ENCODE measurements around the gene MORN5.

The MORN5 gene

GRCh38 chr9:122125158-122125508 is 34.6 kb upstream of the MORN5 start:
- DNase-seq (ENCODE audit: low read depth): peak; percentile 50

DNA sequence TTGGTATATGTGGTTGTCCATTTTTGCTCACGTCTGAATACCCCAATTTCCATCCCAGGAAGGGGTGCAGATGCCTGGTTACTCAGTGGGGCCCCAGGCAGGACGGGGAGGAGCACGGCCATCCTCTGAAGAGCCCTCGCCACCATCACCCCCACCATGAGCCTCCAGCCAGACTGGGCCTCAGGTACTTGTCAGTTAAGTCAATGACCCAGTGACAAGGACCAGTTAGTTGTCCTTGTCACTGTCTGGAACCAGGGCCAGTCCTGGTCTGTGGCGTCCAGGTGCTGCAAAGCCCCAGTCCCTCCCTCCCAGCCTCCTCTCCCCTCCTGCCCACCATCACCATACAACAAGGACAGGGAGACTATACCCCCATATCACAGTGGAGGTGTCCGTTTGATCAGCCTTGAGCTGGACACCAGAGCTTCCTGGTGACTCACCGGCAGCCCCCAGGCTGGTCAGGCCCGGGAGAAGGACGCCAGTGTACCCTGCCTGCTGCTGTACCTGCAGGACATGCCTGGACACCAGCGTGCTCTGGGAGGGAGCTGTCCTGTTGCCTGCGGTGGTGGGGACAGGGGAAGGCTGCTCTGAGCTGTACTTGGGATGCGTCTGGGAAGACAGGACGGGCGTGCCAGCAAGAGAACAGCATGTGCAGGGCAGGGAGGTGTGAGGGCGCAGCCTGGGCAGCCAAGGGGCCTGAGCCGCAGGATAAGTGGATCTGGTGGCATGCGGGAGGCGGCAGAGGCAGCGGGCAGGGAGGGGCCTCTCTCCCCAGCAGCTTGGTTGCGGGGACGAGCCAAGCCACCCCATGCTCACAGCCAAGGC is 34.0 kb upstream of the MORN5 start:
- DNase-seq (ENCODE audit: low read depth): no peak

DNA sequence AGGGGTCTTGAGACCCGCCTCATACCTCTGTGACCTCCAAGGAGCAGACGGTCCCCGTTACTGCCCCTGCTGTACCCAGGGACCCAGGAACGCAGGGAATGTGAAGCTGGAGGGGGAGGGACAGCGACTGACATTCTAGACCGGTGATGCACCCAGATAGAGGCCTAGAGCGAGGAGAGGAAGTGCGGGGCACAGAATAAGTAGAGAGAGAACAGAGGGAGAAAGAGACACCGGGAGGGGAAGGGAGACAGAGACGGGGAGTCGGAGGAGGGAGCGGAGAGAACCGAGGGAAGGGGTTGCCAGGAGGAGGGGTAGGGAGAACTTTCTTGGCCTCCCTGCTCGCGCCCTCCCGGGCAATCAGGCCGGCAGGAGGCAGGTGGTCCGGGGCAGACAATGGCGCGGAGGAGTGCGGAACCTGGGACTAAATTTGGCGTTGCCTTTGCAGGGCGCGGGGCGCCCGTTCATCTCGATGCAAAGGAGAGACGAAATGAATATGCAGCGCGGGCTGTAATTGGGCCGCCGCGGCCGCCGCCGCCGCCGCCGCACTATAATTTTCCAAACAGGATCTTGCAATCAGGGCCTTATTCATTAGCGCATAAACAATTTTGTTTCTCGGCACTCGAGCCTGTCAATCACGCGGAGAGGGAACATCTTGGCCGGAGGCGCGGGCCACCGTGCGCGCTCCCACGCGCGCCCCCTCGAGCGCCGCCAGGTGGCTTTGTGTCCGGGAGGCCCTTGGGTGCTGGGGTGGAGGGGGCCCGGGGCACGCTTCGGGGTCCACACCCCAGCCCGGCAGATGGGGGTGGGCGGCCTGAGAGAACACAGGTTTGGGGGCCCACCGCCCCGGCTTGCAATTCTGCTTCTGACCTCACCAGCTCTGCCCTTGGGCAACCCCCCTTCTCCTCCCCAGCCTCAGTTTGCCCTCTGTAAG is 33.1 kb upstream of the MORN5 start:
- no peak for DNase-seq (ENCODE audit: low read depth)

GRCh38 chr9:122127396-122127798 is 32.3 kb upstream of the MORN5 start:
- DNase-seq (ENCODE audit: low read depth): no peak

- DNase-seq (ENCODE audit: low read depth): no peak
Observed at GRCh38 chr9:122128007-122128968, 31.4 kb upstream of the MORN5 start.

DNA sequence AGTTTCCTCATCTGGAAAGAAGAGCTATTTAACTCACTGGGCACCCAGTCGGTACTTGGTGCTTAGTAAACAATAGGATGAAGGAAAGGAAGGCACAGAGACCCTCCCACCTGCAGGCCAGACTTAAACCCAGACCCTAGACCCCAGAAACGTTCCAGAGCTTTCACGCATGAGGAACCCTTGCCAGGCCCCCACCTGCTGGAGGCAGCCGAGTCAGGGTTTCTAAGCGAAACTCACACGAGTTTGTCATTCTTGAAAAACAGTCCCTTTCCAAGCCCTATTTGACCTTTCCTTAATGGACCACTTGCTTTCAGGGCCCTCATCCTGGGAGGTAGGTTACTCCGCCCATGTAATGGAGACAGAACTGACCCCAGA is 30.8 kb upstream of the MORN5 start:
- DNase-seq (ENCODE audit: low read depth): no peak

DNA sequence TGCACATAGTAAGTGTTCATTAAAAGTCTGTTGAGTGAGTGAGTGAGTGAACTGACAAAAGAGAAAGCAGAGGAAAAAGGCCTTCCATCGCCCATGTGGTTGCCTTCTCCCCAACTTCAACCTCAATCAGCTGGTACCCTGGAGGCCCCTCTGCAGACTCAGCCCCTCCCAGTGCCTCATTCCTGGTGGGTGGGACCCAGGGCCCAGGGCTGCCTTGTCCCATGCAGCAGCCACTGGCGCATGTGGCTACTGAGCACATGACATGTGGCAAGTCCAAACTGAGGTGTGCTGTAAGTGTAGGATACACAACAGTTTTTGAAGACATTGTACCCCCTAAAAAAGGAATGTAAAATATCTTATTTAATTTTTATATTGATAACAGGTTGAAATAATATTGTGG is 29.7 kb upstream of the MORN5 start:
- no peak for DNase-seq (ENCODE audit: low read depth)

DNA sequence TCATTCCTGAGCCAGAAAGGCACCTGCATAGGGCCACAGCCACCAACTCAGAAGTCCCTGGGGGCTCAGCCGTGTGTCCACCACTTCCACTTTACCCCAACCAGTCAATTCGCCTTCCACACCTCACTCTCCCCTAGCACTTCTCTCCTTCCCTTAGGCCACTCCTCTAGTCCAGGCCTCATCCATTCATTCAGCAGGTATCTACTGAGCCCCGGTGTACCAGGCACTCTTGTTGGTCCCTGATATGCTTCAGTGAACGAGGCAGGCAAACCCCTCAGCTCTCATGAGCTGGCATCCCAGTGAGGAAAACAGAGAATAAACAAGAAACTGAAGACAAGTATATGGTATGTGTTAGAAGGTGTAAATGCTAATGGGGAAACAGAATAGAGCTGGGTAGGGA is 28.9 kb upstream of the MORN5 start:
- DNase-seq (ENCODE audit: low read depth): no peak

DNA sequence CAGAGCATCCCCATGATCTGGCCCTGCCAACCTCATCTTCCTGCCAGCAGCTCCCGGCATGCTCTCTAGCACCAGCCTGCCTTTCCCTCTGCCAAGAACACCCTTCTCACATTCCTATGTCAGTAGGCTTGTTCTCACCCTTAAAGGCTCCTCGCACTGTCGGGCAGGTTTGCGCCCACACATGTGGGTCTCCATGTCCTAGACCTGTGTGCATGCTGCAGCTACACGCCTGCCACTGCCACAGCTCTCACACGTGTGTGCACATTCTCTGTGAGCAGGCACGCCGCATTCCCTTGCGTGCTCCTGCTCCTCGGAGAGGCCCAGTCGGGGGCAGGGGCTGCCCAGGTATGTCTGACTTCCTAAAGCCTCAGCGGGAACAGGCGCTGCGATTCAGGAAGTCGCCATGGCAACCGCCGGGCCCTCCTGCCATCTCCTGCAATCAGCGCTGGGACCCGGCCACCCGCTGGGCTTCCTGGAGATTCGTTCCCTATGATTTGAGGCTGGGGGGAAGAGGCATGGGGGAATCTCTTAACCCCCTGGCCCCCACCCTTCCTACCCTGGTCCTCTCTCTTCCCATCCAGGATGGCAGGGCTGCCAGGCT is 28.2 kb upstream of the MORN5 start:
- no peak for DNase-seq (ENCODE audit: low read depth)

GRCh38 chr9:122132539-122132938 is 27.2 kb upstream of the MORN5 start:
- no peak for DNase-seq (ENCODE audit: low read depth)

GRCh38 chr9:122133263-122133983 is 26.3 kb upstream of the MORN5 start:
- DNase-seq (ENCODE audit: low read depth): no peak

- no peak for DNase-seq (ENCODE audit: low read depth)
Observed at GRCh38 chr9:122133984-122134535, 25.6 kb upstream of the MORN5 start.

DNA sequence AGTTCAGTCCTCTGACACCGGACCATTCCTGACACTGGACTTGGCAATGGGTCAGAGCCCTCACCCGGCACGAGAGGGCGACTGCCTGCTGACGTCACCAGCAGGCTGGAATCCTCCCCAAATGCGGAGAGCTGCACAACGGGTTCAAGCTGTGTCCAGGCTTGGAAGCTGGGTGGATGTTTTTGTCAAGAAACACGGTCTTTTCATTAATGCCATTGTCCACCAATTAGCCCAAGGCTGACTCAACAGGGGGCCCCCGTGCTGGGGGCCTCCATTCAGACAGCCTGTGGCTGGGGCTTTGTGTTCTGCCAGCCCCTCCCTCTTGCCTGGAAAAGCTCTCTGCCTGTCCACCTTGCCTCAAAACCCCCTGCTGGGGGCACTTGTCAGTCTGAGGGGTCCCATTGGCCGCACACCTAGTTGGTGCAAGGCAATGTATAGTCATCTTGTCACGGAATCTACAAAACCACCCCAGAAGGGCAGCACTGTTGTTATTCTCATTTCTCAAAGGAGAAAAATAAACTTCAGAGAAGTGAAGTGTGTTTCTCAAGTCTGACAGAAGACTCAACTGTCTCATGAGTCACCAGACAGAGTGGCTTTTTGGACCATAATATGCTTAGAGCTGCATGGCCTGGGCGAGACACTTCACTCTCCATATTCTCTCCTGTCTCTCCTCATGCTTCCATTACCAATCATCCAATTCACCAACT is 24.7 kb upstream of the MORN5 start:
- no peak for DNase-seq (ENCODE audit: low read depth)

DNA sequence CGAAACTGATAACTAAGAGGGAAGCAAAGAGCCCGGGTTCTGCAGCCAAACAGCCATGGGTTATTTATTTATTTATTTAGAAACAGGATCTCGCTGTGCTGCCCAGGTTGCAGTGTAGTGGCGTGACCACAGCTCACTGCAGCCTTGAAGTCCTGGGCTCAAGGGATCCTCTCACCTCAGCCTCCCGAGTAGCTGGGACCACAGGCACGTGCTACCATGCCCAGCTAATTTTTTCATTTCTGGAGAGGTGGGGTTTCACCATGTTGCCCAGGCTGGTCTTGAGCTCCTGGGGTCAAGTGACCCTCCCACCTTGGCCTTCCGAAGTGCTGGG is 24.2 kb upstream of the MORN5 start:
- DNase-seq (ENCODE audit: low read depth): no peak

DNA sequence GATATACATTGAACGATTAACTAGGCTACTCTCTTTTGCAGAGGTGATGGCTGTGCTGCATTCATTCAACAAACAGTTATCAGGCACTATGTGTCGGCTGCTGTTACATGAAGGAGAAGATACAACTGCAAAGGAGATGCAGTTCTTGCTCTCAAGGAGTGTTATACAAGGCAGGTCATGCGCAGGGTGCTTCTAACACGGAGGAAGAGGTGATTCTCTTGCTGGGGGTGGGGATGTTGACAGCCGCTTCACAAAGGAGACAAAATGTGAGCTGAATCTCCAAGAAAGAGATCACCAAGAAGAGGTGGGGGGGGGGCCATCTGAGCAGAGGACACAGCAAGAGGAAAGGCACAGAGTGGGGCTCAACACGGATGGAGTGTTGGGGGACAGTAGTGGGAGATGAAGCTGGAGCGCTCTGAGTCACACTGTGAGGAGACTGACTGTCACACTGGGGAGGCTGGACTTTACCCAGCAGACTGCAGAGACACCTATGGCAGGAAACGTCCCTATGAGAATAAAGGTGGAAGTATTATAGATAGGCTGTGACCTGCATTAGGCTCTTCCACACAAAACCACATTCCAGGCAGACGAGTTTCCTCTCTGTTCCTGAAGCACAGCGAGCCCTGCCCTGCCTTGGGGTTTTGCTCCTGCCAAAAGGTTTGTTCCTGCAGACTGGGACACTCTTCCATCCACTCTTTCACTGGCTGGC is 21.0 kb upstream of the MORN5 start:
- no peak for DNase-seq (ENCODE audit: low read depth)

DNA sequence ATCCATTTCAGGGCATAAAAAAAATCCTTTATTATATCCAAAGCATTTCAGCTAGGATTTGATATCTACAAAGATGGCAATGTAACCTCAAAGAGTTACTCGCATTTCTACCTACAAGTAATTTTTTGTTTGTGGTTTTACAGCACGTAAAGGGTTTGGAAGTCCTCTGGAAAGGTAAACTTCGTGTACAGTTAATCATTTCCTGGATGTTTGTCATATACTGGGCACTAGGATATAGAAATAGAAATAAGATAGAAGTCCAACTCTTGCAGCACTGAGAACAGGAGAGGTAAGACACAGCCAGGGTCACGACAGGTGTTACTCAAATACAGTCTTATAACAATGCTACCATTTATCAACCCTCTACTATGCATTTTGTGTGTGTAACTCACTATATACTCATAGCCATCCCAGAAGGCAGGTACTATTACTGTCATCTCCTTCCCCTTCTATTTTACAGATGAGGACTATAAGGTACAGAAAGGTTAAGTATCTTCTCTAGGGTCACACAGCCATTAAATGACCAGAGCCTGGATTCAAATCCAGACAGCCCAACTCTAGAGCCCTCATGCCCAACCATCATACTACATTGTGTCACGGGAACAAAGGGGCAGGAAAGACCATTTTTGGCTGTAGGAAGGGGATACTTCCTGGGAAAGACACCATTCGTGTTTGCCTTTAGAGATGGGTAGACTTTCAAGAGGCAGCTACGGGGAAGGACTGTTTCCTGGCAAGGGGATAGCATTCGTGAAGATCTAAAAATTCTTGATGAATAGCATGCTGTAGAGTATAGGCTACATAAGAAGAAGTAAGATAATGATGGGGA is 19.1 kb upstream of the MORN5 start:
- no peak for DNase-seq (ENCODE audit: low read depth)

DNA sequence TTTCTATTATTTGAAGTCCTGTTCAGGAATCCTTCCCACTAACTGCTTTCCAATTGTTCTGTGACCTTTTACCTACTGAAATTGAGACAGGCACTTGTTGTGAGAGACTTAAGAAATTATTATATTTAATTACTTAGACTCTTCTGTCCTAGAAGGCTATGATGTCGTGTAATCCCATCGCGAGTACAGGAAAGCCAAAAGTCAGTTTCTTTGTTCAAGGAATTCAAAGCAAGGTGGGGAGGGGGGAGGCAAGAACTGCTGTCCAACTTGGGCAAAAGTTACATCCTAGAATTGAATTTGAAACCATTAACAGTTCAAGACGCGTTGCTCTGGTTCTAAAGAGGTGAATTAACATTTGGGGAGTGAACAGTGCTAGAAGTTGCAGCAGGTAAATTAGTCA is 18.0 kb upstream of the MORN5 start:
- no peak for DNase-seq (ENCODE audit: low read depth)

DNA sequence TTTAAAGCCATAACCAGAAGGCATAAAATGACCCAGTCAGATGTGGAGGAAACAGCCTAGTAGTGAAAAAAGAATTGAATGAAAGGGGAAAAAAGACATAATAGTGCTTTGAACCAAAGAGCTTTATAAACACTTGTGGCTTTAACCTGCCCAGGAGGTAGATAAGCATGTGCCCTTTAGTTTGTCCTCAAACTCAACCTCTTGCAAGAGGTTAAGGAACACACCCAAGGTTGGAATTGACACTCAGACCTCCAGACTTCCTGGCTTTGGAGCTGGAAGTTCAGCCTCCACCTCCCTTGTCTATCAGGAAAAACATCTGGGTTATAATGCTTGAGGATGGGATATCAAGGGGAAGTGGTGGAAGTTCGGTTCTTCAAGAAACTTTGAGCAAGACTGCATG is 16.4 kb upstream of the MORN5 start:
- no peak for DNase-seq (ENCODE audit: low read depth)
